Ovary (tissue), 9 donors: ENCODE measurements around the gene PRDM1. TPM values are rescaled to one million over a fixed set of nuclear protein-coding genes. Genes with fewer than 3 reads are reported as not detected.

Experiments
- DNase-seq, 5 donors: peaks; one replicate each; pipeline ENCODE4 v3.0.0-alpha.2; 2019 to 2020
- H3K27ac ChIP-seq, 2 donors: fragments of 200-600 bp; one replicate each; pipeline versions ENCODE4 v1.5.1 to v1.8.0; 2019 to 2022
- H3K27me3 ChIP-seq: fragments of 200-600 bp; one replicate; pipeline ENCODE4 v1.8.0; 2022
- H3K36me3 ChIP-seq: fragments of 200-600 bp; sonication (generic); one replicate; pipeline ENCODE4 v1.5.1; 2019
- H3K4me1 ChIP-seq: one replicate; pipeline ENCODE4 v1.8.1; 2013; ENCODE audit warnings: mild to moderate bottlenecking, moderate library complexity; ENCODE audit not compliant: insufficient read depth
- H3K4me3 ChIP-seq: fragments of 200-600 bp; sonication (generic); one replicate; pipeline ENCODE4 v1.5.1; 2017
- H3K9me3 ChIP-seq, 2 donors: fragments of 200-600 bp in 1 of 2; sonication (generic) in 1 of 2; one replicate each; pipeline versions ENCODE4 v1.5.1 to v1.8.1; 2013 to 2019; ENCODE audit warnings: mild to moderate bottlenecking in 1 of 2, moderate library complexity in 1 of 2
- EP300 ChIP-seq: sonication (generic); formaldehyde crosslinking; IDR thresholded peaks from one replicate; pipeline ENCODE4 v1.6.1; 2017; ENCODE audit warnings: antibody characterized with exemption
- POLR2A ChIP-seq: fragments of 450-650 bp; IDR thresholded peaks from one replicate; pipeline ENCODE4 v1.6.1; 2017; ENCODE audit warnings: antibody characterized with exemption, mild to moderate bottlenecking, moderate library complexity
- WGBS, 3 donors: extraction: QIAGEN DNeasy Blood & Tissue Kit in 1 of 3; methylation state at CpG; one replicate each; pipeline versions ENCODE4 v1.1.5 to v1.1.7; 2013 to 2017; 5-methylcytosine and 5-hydroxymethylcytosine counted together
- intact Hi-C, 4 donors: fragments of 100-400 bp; cut with DNase I; formaldehyde crosslinking; loops; one replicate each; pipeline versions ENCODE4 v1.11.0 to v1.15.1; 2022 to 2023
- polyA plus RNA-seq, 2 donors: library from polyadenylated mRNA; stranded (reverse); fragments of 200-250 nt in 1 of 2; fragments of 350-450 nt in 1 of 2; fragmentation: Illumina TruSeq in 1 of 2; extraction: RNeasy Lipid Tissue Mini Kit (QIAGEN cat#74804) in 1 of 2; gene quantifications; one replicate each; pipeline ENCODE4 v1.2.3, GENCODE V29; 2013 to 2014
- total RNA-seq, 7 donors: library from RNA; depleted of rRNA in 2 of 7; stranded (reverse); fragments of >200 nt in 2 of 7; fragmentation: NEBNext Ultra II Directional in 3 of 7; extraction: Animal tissue kit (Norgen Biotek cat#: 25700) in 3 of 7; gene quantifications; one replicate each; pipeline versions ENCODE4 v1.1.0 to v1.2.4, GENCODE V29; 2016 to 2023
- TF ChIP-seq, protein P1 (sequence below), 3 donors: fragments of 450-650 bp in 2 of 3; fragments of 200-600 bp in 1 of 3; IDR thresholded peaks; one replicate each; pipeline versions ENCODE4 v1.5.1 to v1.8.0; 2016 to 2022; ENCODE audit warnings: antibody characterized with exemption in 3 of 3, mild to moderate bottlenecking in 1 of 3
- donor health status: DM: no; HTN: no; CAD: no; lungs with moderate emphysema.
- donor health status: DM: no; HTN: no; CAD: no.
- donor health status: Bipolar disorder and iron deficiency.
- donor health status: DM: yes; HTN: yes; CAD: no.
- donor health status: DM: no; HTN: no; CAD: no.
- donor health status: DM: yes; HTN: yes; CAD: no.

Gene PRDM1
- total and polyA plus RNA-seq, 9 donors: 2.7 to 10.6 (median 4.4) TPM

DNA sequence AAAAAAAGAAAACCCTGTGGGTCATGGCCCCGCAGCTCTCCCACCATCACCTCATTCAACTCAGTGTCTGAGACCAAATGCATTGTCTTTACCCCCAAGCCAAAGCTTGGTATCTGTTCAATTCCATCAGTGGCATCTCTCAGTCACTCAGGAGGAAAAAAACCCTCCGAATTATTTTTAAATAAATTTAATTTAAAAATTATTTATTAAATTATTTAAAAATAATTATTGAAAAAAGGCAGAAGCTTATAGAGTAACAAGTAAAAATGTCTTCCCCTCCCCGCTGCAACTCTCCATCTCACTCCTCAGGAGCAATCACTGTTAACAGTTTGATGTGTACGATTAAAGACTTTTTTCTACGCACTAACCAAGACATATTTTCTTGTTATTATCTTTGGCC is 50.7 kb downstream of the PRDM1 start:
- 92 to 96% (median 95%) methylated on average over 5 of the region's 5 CpGs for WGBS, 3 donors
- Histone ChIP-seq H3K36me3 (no peaks in the 10 kb centered on the region), H3K9me3 (no peaks in the 10 kb centered on the region), H3K27ac (no peak overlapping the region), H3K27me3 (no peaks in the 10 kb centered on the region), H3K4me3 (no peak overlapping the region), H3K4me1 (no peaks in the 10 kb centered on the region)
- intact Hi-C loops: no loop called here
- DNase-seq: no peak
- TF ChIP-seq, protein P1, sequence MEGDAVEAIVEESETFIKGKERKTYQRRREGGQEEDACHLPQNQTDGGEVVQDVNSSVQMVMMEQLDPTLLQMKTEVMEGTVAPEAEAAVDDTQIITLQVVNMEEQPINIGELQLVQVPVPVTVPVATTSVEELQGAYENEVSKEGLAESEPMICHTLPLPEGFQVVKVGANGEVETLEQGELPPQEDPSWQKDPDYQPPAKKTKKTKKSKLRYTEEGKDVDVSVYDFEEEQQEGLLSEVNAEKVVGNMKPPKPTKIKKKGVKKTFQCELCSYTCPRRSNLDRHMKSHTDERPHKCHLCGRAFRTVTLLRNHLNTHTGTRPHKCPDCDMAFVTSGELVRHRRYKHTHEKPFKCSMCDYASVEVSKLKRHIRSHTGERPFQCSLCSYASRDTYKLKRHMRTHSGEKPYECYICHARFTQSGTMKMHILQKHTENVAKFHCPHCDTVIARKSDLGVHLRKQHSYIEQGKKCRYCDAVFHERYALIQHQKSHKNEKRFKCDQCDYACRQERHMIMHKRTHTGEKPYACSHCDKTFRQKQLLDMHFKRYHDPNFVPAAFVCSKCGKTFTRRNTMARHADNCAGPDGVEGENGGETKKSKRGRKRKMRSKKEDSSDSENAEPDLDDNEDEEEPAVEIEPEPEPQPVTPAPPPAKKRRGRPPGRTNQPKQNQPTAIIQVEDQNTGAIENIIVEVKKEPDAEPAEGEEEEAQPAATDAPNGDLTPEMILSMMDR (IDR thresholded peaks at IDR 0.05): no peak
- TF ChIP-seq EP300 (no peak), POLR2A (no peak)

DNA sequence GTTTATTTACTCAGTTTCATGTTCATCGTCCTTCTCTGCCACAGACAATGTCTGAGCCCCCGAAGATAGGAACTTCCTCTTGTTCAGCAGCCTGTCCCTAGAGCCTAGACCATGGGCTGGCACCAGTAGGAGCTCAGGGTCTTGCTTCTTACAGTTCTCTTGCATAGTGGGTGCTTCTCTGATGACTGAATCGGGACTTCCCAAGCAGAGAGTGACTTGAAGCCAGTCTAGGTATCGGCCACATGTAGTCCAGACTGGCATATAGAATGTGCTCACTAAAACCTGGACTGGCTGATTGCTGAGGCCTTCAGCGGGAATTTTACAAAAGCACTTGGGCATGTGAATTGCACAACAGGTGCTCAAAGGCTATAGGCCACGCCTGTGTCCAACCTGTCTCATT is 52.0 kb downstream of the PRDM1 start:
- TF ChIP-seq, protein P1 (IDR thresholded peaks at IDR 0.05): no peak
- TF ChIP-seq POLR2A (no peak), EP300 (no peak)
- no peak overlapping the region for H3K27ac ChIP-seq
- H3K4me3 ChIP-seq: no peak overlapping the region
- intact Hi-C loops: no loop called here
- no peaks in the 10 kb centered on the region for H3K27me3 ChIP-seq
- H3K36me3 ChIP-seq: no peaks in the 10 kb centered on the region
- H3K4me1 ChIP-seq: no peaks in the 10 kb centered on the region
- 71 to 82% (median 81%) methylated on average over 6 of the region's 6 CpGs for WGBS, 3 donors
- DNase-seq: no peak
- H3K9me3 ChIP-seq: no peaks in the 10 kb centered on the region

DNA sequence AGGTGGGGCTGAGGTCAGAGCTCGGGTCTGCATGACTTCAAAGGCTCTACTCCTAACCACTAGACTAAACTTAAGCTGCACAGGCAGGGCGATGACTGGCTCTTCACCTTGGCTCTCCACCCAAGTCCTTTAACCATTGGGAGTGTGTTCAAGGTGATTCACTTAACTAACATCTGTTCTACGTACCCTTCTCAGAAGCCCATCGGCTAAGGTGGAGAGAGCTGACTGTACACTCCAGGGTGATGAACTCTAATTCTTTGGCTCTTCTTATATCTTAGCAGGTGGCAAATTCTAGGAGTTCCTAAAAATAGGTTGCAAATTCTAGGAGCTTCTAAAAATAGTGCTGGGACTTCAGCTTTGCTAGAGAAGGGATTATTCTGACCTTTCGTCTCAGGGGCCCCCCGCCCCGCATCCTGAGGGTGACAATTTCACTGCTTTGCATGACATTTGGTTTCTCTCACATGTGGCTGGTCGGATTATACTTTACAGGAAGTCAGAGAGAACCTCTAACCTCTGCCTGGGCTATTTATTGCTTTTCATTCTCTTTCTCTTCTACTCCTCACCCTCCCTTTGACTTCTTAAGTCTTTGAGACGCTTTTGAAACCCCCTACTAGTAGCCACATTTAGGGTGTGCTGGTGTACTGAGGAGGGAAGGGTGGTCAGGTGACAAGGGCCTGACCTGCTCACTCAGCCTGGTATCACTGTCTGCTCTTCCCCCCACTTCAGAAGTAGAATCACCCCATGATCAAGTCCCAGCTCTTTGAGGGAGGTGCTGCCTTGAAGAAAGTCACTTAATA is 55.5 kb downstream of the PRDM1 start:
- intact Hi-C loops: no loop called here
- WGBS, 3 donors: 75 to 84% (median 76%) methylated on average over 9 of the region's 9 CpGs
- no peak for TF ChIP-seq EP300
- no peak for TF ChIP-seq POLR2A
- TF ChIP-seq, protein P1 (IDR thresholded peaks at IDR 0.05): no peak
- no peaks in the 10 kb centered on the region for H3K4me1 ChIP-seq
- H3K4me3 ChIP-seq: no peak overlapping the region
- H3K36me3 ChIP-seq: no peaks in the 10 kb centered on the region
- H3K9me3 ChIP-seq: no peaks in the 10 kb centered on the region
- DNase-seq: no peak
- no peaks in the 10 kb centered on the region for H3K27me3 ChIP-seq
- no peak overlapping the region for H3K27ac ChIP-seq

DNA sequence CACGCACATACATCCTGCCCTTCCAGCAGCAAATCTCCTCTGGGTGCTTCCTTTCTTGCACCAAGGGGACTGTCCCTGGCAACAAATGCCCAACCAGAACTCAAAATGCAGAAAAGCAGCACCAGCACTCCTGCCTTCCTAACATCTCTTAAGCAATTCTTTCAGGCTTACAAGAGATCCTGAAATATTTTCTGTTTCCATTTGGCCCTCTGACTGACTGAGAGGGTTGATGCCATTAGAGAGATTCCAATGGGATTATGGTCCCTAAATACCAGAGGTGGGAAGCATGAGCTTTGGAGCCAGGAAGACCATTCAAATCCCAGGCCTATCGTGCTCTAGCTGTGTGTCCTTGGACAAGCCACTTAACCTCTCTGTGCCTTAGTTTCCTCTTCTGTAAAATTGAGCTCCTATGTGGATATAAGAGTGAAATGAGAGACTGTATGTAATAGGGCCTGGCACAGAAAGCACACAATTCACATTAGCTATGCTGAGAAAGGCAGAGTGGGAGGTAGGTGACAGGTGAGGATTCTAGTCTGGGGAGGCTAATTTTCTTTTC is 56.8 kb downstream of the PRDM1 start:
- intact Hi-C loops: no loop called here
- Histone ChIP-seq H3K27me3 (no peaks in the 10 kb centered on the region), H3K36me3 (no peaks in the 10 kb centered on the region), H3K9me3 (no peaks in the 10 kb centered on the region), H3K27ac (no peak overlapping the region), H3K4me1 (no peaks in the 10 kb centered on the region), H3K4me3 (no peak overlapping the region)
- no peak for DNase-seq
- TF ChIP-seq, protein P1 (IDR thresholded peaks at IDR 0.05): no peak
- TF ChIP-seq EP300: no peak
- TF ChIP-seq POLR2A: no peak
- WGBS, 3 donors: 78 to 92% (median 85%) methylated on average over 2 of the region's 2 CpGs
